B cell (primary cell): ENCODE data around the gene SLC1A2.

Experiments
- CTCF ChIP-seq: fragments of 200-600 bp; IDR thresholded peaks from one replicate; pipeline ENCODE4 v1.8.0; 2022; ENCODE audit warnings: antibody characterized with exemption, mild to moderate bottlenecking
- EZH2 ChIP-seq: IDR thresholded peaks from 2 replicates; pipeline ENCODE4 v1.6.1; 2012; ENCODE audit warnings: borderline replicate concordance, low read depth, mild to moderate bottlenecking, moderate library complexity, low read length; ENCODE audit not compliant: insufficient read depth, poor library complexity, severe bottlenecking

- TF ChIP-seq CTCF, result no peak
- no peak for TF ChIP-seq EZH2
Observed at GRCh38 chr11:35242412-35243242, 176.7 kb downstream of the SLC1A2 start.
